HEK293 (cell line): ENCODE results near the gene PPIP5K2.

ENCODE experiments used
- CTCF ChIA-PET: fragments of 350-600 bp; formaldehyde crosslinking; extraction: SDS; loops from one replicate; lab custom pipeline; 2021; ENCODE audit warnings: antibody characterized with exemption; lab: Yijun Ruan, JAX
- POLR2A ChIA-PET: fragments of 300-600 bp; formaldehyde crosslinking; extraction: SDS; loops from one replicate; lab custom pipeline; 2020; ENCODE audit warnings: antibody characterized with exemption, inconsistent platforms; lab: Yijun Ruan, JAX
- H3K27ac ChIP-seq: fragments of 200-500 bp; sonication (Bioruptor generic); 2 replicates; pipeline ENCODE4 v1.5.1; 2014; ENCODE audit warnings: low read depth, low read length, control low read depth, inconsistent platforms; ENCODE audit errors: extremely low read depth
- H3K36me3 ChIP-seq, 2 experiments: fragments of 200-500 bp in 1 of 2; sonication (Bioruptor generic) in 1 of 2; 1 replicate in 1 of 2; 2 replicates in 1 of 2; pipeline ENCODE4 v1.5.1; 2014 to 2017; ENCODE audit warnings: inconsistent platforms in 2 of 2, low read length in 2 of 2; ENCODE audit not compliant: control insufficient read depth in 2 of 2, insufficient read depth in 1 of 2
- H3K4me1 ChIP-seq: fragments of 200-500 bp; sonication (Bioruptor generic); 2 replicates; pipeline ENCODE4 v1.5.1; 2014; ENCODE audit warnings: mild to moderate bottlenecking, low read length, inconsistent platforms; ENCODE audit not compliant: control insufficient read depth, insufficient read depth
- H3K4me3 ChIP-seq: 2 replicates; pipeline ENCODE4 v1.5.1; 2011; ENCODE audit warnings: low read depth, mild to moderate bottlenecking, control low read depth, low read length, moderate library complexity
- H3K9me3 ChIP-seq: fragments of 200-500 bp; sonication (Bioruptor generic); 2 replicates; pipeline ENCODE4 v1.5.1; 2014; ENCODE audit warnings: low read depth, low read length, inconsistent platforms; ENCODE audit not compliant: control insufficient read depth, insufficient read depth
- GLIS1 ChIP-seq: fragments of 450-650 bp; formaldehyde crosslinking; IDR thresholded peaks from 2 replicates; pipeline ENCODE4 v1.5.1; 2016; ENCODE audit warnings: missing biosample characterization, missing genetic modification characterization
- OVOL3 ChIP-seq: fragments of 450-650 bp; formaldehyde crosslinking; IDR thresholded peaks from 2 replicates; pipeline ENCODE4 v1.5.1; 2016; ENCODE audit warnings: missing biosample characterization, missing genetic modification characterization
- SP7 ChIP-seq: fragments of 450-650 bp; formaldehyde crosslinking; IDR thresholded peaks from 2 replicates; pipeline ENCODE4 v1.5.1; 2016; ENCODE audit warnings: missing biosample characterization, missing genetic modification characterization
- ZBTB48 ChIP-seq: fragments of 450-650 bp; formaldehyde crosslinking; IDR thresholded peaks from 2 replicates; pipeline ENCODE4 v1.5.1; 2016; ENCODE audit warnings: missing biosample characterization, missing genetic modification characterization
- ZNF174 ChIP-seq: fragments of 450-650 bp; formaldehyde crosslinking; IDR thresholded peaks from 2 replicates; pipeline ENCODE4 v1.5.0; 2017; ENCODE audit warnings: missing biosample characterization, mild to moderate bottlenecking, missing genetic modification characterization
- ZNF184 ChIP-seq: fragments of 450-650 bp; IDR thresholded peaks from 2 replicates; pipeline ENCODE4 v1.5.1; 2018; ENCODE audit warnings: missing biosample characterization, mild to moderate bottlenecking, missing genetic modification characterization
- ZNF214 ChIP-seq: fragments of 450-650 bp; formaldehyde crosslinking; IDR thresholded peaks from 2 replicates; pipeline ENCODE4 v1.5.1; 2017; ENCODE audit warnings: missing biosample characterization, mild to moderate bottlenecking, missing genetic modification characterization, borderline replicate concordance
- ZNF223 ChIP-seq: fragments of 450-650 bp; formaldehyde crosslinking; IDR thresholded peaks from 2 replicates; pipeline ENCODE4 v1.5.1; 2016; ENCODE audit warnings: missing biosample characterization, missing genetic modification characterization
- ZNF404 ChIP-seq: fragments of 450-650 bp; formaldehyde crosslinking; IDR thresholded peaks from 2 replicates; pipeline ENCODE4 v1.5.1; 2017; ENCODE audit warnings: missing biosample characterization, missing genetic modification characterization
- ZNF433 ChIP-seq: fragments of 450-650 bp; formaldehyde crosslinking; IDR thresholded peaks from 2 replicates; pipeline ENCODE4 v1.5.1; 2016; ENCODE audit warnings: missing biosample characterization, missing genetic modification characterization, low read depth
- ZNF521 ChIP-seq: fragments of 450-650 bp; formaldehyde crosslinking; IDR thresholded peaks from 2 replicates; pipeline ENCODE4 v1.5.1; 2017; ENCODE audit warnings: missing biosample characterization, mild to moderate bottlenecking, missing genetic modification characterization
- ZNF560 ChIP-seq: fragments of 450-650 bp; formaldehyde crosslinking; IDR thresholded peaks from 2 replicates; pipeline ENCODE4 v1.5.1; 2017; ENCODE audit warnings: missing biosample characterization, missing genetic modification characterization, borderline replicate concordance
- ZNF654 ChIP-seq: fragments of 450-650 bp; formaldehyde crosslinking; IDR thresholded peaks from 2 replicates; pipeline ENCODE4 v1.5.1; 2016; ENCODE audit warnings: low read depth, missing biosample characterization, missing genetic modification characterization
- ZNF843 ChIP-seq: fragments of 450-650 bp; formaldehyde crosslinking; IDR thresholded peaks from 2 replicates; pipeline ENCODE4 v1.5.1; 2016; ENCODE audit warnings: missing biosample characterization, missing genetic modification characterization
- TF ChIP-seq, protein P1 (sequence below): fragments of 450-650 bp; formaldehyde crosslinking; conservative IDR thresholded peaks from 2 replicates; pipeline ENCODE4 v1.5.1; 2016; ENCODE audit warnings: low read depth, missing biosample characterization, missing genetic modification characterization
- TF ChIP-seq, protein P2 (sequence below): fragments of 450-650 bp; formaldehyde crosslinking; IDR thresholded peaks from 2 replicates; pipeline ENCODE4 v1.5.1; 2017; ENCODE audit warnings: missing biosample characterization, missing genetic modification characterization
- TF ChIP-seq, protein P3 (sequence below): fragments of 450-650 bp; formaldehyde crosslinking; IDR thresholded peaks from 2 replicates; pipeline ENCODE4 v1.5.1; 2017; ENCODE audit warnings: missing biosample characterization, missing genetic modification characterization

Gene PPIP5K2

DNA sequence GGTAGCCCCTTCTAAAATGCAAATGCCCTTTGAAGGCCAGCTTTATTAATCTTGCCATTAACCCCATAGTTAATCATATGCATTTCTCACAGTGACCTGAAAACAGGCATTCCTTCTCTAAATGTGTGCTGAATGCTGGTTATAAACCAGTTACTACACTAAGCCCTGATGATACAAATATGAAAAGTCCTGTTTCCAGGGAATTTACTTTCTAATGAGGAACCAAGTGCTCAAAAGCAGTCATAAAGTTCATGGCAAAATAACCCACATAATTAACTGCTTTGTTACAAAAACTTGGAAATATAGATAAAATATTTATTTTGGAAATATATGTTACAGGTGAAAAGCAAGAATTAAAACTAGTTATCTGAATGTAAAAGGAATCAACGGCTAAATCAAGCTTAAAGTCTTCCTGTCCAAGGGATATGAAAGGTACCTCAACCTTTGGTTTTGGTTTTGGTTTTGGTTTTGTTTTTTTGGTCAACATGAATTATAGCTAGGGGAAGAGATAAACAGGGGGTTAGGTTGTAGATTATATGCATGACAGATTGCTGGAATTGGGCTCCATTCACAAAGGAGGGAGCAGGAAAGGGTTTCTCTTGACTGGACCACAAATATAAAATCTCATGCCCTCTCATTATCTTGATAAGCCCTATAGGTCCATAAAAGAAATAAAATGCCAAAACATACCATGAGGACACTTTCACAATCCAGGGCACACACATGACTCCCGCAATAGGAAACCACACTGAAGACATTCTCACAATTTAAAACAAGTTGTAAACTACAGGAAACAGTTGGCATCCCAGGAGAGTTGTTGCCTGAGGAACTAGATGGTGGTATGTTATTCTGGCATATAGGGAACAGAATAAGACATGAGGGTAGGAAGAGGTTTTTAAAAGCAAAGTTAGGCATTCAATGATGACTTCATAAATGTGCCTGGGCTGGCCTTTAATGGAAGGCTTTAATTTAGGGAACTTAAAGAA, 91.8 kb downstream of the PPIP5K2 start (continued):
- TF ChIP-seq, protein P1, sequence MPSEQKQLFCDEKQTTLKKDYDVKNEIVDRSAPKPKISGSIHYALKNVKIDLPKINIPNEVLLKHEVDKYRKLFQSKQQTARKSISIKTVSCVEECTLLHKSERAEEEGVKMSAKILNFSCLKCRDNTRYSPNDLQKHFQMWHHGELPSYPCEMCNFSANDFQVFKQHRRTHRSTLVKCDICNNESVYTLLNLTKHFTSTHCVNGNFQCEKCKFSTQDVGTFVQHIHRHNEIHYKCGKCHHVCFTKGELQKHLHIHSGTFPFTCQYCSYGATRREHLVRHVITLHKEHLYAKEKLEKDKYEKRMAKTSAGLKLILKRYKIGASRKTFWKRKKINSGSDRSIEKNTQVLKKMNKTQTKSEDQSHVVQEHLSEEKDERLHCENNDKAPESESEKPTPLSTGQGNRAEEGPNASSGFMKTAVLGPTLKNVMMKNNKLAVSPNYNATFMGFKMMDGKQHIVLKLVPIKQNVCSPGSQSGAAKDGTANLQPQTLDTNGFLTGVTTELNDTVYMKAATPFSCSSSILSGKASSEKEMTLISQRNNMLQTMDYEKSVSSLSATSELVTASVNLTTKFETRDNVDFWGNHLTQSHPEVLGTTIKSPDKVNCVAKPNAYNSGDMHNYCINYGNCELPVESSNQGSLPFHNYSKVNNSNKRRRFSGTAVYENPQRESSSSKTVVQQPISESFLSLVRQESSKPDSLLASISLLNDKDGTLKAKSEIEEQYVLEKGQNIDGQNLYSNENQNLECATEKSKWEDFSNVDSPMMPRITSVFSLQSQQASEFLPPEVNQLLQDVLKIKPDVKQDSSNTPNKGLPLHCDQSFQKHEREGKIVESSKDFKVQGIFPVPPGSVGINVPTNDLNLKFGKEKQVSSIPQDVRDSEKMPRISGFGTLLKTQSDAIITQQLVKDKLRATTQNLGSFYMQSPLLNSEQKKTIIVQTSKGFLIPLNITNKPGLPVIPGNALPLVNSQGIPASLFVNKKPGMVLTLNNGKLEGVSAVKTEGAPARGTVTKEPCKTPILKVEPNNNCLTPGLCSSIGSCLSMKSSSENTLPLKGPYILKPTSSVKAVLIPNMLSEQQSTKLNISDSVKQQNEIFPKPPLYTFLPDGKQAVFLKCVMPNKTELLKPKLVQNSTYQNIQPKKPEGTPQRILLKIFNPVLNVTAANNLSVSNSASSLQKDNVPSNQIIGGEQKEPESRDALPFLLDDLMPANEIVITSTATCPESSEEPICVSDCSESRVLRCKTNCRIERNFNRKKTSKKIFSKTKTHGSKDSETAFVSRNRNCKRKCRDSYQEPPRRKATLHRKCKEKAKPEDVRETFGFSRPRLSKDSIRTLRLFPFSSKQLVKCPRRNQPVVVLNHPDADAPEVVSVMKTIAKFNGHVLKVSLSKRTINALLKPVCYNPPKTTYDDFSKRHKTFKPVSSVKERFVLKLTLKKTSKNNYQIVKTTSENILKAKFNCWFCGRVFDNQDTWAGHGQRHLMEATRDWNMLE (tag by site-specific recombination), result no peak
- TF ChIP-seq GLIS1 (tag by site-specific recombination) (no peak), ZNF654 (no peak), ZNF521 (tag by site-specific recombination) (no peak)

DNA sequence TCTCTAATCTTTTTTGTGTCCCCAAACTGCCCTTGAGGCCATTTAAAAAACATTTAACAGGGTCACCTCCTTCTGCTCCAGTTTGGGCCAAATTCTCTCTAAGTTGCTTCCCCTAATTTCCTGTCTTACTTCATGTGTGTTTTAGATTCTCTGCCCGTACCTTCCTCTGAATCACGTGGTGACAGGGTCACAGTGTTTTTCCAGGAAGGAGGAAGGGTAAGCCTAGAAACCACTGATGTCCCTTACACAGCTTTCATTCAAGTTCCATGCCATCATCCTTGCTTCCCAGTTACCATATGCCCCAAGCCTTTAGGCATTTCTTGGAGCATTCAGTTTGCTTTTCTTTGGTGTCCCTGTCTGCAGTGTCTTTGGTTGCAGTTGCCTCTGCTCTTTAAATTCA, 96.0 kb downstream of the PPIP5K2 start:
- Histone ChIP-seq H3K4me1 (peaks cover 9% of the 10 kb centered on the region; the same call in 1 of the 2 replicates), H3K4me3 (no peak overlapping the region), H3K36me3 (no peaks in the 10 kb centered on the region), H3K9me3 (no peaks in the 10 kb centered on the region), H3K27ac (no peak overlapping the region)
- CTCF ChIA-PET, result interaction anchor here (3.0 kb wide), 1 partner anchor 9 kb away, joined by 16 read pairs; no protein-coding TSS in a partner anchor
- POLR2A ChIA-PET, result no interaction called here
- TF ChIP-seq ZNF404 (tag by site-specific recombination) (peak; percentile 70; the same call in 1 of the 2 replicates), ZNF433 (tag by site-specific recombination) (no peak), ZBTB48 (no peak), ZNF223 (tag by site-specific recombination) (no peak)
- TF ChIP-seq, protein P2, sequence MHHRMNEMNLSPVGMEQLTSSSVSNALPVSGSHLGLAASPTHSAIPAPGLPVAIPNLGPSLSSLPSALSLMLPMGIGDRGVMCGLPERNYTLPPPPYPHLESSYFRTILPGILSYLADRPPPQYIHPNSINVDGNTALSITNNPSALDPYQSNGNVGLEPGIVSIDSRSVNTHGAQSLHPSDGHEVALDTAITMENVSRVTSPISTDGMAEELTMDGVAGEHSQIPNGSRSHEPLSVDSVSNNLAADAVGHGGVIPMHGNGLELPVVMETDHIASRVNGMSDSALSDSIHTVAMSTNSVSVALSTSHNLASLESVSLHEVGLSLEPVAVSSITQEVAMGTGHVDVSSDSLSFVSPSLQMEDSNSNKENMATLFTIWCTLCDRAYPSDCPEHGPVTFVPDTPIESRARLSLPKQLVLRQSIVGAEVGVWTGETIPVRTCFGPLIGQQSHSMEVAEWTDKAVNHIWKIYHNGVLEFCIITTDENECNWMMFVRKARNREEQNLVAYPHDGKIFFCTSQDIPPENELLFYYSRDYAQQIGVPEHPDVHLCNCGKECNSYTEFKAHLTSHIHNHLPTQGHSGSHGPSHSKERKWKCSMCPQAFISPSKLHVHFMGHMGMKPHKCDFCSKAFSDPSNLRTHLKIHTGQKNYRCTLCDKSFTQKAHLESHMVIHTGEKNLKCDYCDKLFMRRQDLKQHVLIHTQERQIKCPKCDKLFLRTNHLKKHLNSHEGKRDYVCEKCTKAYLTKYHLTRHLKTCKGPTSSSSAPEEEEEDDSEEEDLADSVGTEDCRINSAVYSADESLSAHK (tag by site-specific recombination), result peak; percentile 98

DNA sequence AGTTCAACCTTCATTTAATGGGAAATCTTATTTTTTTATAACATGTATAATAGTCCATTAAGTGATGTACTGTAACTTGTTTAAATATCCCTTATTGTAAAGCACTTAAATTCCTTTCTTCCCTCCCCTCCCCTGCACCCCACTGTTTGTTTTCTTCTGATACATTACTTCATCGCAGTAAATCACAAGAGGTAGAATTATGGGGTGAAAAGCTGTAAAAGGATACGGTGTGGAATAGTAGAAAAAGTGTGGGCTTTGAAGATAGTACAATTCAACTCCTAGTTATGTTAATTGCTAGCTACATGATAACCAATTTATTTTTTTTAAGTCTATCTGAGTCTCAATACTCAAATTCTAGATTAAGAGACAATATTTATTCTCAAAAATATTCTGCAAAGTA, 96.6 kb downstream of the PPIP5K2 start:
- POLR2A ChIA-PET, result no interaction called here
- CTCF ChIA-PET, result interaction anchor here (3.0 kb wide), 1 partner anchor 9 kb away, joined by 16 read pairs; no protein-coding TSS in a partner anchor
- Histone ChIP-seq H3K4me1 (peaks cover 9% of the 10 kb centered on the region; the same call in 1 of the 2 replicates), H3K27ac (no peak overlapping the region), H3K9me3 (no peaks in the 10 kb centered on the region), H3K4me3 (no peak overlapping the region)
- TF ChIP-seq OVOL3 (tag by site-specific recombination) (no peak), ZNF184 (tag by site-specific recombination) (no peak), ZNF174 (no peak), SP7 (peak; percentile 98), ZNF560 (tag by site-specific recombination) (no peak), ZNF214 (tag by site-specific recombination) (no peak), ZNF843 (tag by site-specific recombination) (peak; percentile 49; the same call in 1 of the 2 replicates)
- TF ChIP-seq, protein P3, sequence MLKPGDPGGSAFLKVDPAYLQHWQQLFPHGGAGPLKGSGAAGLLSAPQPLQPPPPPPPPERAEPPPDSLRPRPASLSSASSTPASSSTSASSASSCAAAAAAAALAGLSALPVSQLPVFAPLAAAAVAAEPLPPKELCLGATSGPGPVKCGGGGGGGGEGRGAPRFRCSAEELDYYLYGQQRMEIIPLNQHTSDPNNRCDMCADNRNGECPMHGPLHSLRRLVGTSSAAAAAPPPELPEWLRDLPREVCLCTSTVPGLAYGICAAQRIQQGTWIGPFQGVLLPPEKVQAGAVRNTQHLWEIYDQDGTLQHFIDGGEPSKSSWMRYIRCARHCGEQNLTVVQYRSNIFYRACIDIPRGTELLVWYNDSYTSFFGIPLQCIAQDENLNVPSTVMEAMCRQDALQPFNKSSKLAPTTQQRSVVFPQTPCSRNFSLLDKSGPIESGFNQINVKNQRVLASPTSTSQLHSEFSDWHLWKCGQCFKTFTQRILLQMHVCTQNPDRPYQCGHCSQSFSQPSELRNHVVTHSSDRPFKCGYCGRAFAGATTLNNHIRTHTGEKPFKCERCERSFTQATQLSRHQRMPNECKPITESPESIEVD (tag by site-specific recombination), result peak; percentile 87
- TF ChIP-seq, all 188 proteins: peak for 3
- H3K36me3 ChIP-seq, result no peaks in the 10 kb centered on the region
